HG02852 (cell line): ENCODE results near the gene B3GALT5.

Experiments used
- ATAC-seq: cut with Tn5 transposase; IDR thresholded peaks from one replicate; pipeline ENCODE4 v1.9.1; 2021; ENCODE audit warnings: mild to moderate bottlenecking, moderate library complexity; ENCODE audit not compliant: unreplicated experiment

The B3GALT5 gene

DNA sequence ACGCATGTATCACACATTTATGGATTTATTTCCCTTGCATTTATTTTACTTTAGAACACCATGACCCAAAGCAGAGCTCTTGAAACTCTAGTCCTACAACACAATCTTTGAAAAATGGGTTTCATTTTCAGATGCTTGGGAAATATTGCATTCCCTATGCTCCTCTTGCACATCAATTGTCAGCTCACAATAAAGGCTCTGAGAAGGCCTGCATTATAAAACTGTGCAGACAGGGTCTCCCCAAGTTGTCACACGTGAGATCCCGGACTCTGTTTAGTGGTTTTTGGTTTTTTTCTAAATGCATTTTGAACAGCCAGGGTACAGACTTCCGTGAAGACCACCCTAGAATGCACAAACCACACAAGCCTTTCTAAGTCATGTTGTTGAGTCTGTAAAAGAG, 9.9 kb upstream of the B3GALT5 start:
- no peak for ATAC-seq

DNA sequence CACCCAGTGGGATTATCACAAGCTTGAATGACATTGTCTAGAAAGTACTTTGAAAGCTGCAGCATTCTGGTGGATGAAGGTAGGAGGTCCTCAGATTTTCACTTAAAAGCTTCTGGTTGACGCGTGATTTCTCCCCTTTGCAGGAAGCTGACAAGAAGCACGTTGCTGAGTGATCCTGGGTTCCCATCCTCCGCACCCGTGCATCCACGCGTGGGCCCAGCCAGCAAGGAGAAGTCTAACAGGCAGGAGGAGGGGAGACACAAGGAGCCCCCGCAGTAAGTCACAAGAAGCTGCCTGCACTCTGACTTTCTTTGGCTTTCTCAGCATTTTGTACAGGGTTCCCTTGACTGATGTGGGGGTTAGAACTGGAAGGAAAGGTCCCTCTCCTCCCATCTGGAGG, 7.8 kb upstream of the B3GALT5 start:
- no peak for ATAC-seq

DNA sequence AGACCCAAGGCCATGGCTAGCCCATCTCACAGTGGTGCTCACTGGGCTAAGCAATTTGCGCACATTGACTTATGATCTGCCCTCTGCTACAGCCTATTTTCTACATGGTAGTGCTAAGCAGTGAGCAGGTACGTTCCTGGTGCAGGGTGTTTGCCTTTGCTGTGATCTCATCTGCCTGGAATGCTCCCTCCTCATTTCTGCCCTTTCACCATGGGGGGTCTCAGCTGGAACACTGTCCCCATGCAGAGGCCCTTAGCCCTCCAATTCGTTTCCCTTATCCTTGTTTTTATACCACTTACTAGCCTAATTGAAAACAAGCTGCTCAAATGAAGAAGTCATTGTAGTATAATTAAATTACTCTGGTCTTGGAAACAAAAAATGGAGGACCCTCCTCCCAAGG, 2.0 kb upstream of the B3GALT5 start:
- ATAC-seq, result no peak

DNA sequence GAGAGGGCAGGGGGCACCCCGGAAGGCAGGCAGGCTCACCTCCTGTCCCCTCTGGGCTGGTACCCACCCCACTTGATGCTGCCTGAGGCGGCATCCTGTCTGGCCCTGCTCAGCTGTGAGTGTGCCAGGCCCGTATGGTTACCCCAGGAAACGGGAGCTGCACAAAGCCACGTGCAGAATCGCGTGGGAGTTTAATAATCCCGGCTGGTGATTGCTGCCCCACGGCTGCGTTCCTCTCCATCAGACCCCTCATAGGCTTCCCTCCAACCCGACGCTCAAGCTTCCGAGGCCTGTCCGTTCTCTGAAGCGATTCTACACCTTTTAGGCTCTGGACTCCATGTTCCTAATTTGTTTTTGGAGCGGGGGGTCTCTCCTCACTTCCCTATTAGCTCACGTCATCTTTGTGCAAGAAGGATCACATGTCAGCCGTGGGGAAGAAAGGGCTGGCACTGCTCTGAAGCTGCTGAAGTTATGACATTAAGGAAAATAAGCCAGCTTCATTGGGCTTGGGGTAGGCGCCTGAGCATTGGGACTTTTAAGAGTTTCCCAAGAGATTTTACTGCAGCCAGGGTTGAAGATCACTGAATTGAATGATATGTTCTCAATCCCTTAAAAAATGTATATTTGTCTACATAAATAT, 1.1 kb upstream of the B3GALT5 start:
- no peak for ATAC-seq

DNA sequence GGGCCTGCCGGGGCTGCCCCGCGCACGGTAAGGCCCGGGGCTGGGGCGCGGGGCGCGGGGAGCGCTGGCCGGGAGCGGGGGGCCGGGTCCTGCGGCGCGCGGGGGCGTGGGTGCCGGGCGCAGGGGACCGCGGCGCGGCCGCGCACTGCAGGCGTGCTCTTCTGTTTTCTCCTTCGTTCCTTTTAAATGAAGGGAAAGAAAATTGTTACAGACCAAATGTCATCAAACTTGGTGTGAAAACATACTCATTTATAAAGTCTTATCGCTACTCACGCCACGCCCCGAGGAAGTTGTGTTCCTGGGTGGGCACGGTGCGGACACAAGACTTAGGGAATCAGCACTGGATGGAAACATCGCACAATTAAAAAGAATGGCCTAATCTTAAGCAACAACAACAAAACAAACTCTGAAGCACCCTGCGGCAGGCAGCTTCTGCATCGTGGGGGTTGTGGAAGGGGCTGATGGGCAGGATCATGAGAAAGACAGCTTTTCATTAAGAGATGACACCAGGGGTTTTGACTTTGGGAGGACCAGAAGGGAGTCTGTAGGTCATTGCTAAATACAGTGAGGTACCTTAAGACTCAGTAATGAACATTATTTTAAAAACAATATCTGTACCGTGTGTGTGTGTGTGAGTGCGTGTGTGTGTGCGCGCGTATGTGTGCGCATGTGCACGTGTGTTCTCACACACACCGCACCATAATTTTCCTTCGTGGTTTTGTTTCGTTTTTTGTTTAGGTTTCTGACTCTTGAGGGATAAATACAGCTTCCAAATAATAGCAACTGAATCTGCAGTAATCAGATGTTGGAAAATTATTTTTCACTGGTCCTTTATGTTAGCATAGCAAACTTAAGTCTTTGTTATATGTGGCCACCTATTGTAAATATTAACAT, 548 bp downstream of the B3GALT5 start:
- ATAC-seq, result no peak

DNA sequence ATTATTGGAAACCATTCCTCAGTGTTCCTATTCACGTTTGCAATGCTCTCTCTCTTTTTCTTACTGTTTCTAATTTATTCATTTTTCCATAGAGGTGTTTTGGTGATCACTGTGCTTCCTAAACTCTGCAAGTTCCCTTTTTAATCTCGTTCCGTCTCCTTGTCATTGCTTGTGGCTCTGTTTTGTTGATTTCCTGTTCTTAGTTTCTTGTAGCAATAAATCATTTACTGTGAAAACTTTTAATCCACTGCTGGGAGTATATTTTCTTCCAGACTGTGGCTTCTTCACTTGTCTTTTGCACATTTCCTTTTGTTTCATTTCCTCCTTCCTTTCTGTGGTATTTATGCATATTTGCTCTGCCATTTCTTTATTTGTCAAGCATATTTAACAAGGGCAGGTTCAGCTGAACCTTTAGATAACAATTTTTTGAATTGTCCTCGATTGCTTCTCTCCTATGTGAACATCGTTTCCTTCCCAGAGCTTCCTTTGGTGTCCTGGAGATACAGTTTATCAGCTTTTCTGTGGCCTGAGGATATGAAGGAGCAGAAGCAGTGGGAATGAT, 3.6 kb downstream of the B3GALT5 start:
- ATAC-seq, result no peak

DNA sequence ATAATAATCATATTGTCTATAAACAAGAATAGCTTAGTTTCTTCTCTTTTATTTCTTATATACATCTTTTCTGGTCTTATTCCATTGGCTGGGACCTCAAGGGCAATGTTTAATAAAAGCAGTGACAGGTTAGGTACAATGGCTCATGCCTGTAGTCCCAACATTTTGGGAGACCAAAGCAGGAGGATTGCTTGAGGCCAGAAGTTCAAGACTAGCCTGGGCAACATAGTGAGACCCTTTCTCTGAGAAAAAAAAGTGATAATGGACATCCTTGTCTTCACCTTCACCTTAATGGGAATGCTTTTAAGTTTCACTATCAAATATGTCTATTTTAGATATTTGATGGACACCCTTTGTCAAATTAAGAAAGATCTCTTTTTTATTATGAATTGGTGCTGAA, 8.1 kb downstream of the B3GALT5 start:
- ATAC-seq, result no peak

DNA sequence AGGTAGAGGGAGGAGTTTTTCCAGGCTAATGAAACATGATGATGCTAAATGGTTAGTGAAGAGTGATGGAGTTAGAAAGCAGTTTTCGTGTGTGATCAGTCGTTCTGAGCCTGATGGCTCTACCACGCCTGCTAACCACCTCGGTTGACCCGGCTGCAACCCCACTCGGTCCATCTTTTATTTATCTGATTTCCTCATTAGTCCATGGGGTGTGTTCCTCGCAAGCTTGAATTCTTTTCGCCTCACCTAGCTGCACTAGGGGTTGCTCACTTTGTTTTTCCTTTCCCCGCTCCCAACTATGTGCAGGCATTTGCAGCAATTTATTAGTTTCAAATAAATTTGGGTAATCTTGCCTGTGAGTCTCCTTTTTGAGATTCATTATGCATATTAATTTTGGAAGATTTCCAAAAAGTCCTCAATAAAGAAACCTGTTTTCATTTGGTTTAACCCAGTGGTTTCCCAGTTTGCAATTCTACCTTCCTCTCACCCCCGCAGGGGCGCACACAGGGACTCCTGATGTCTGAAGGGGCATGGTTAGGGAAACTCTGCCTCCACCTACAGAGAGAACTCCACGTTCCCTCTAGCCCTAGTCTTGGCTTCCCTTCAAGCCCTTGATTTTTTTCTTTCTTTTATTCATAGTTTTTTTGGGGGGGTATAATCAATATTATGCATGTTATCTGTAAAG, 12.6 kb downstream of the B3GALT5 start:
- ATAC-seq, result no peak

DNA sequence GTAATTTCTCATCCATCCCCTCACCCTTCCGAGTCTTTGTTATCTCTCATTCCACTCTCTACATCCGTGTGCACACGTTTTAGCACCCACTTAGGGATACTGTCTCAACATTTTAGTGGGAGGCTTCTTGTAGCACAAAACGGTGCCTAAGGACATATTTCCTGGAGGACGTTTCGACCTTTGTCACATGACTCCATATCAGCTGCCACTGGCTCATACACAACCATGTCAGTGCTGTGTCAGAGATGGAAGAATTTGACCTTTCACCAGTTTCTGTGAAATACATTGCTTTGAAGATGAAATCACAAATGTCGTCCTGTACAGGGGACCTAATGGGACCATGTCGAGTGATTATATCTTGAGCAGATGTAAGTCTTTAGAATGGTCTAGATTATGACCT, 15.6 kb downstream of the B3GALT5 start:
- no peak for ATAC-seq

DNA sequence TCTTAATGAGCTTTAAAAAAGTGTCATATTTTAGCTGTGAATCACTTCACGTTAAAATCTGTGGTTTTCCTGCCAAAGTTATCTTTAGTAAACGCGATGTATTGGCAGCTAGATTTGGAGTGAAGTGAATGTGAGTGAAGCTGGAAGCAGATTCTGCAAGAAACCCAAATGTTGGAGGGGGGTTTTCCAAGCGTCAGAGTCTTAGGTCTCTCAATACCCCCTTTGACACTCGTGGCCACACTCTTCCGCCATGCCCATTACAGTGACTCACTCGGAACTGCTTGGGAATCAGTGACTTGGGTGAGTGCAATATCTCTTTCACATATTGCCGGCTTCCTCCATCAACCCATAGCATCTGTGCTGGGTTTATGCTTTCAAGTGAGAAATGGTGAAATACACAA, 17.5 kb downstream of the B3GALT5 start:
- no peak for ATAC-seq

DNA sequence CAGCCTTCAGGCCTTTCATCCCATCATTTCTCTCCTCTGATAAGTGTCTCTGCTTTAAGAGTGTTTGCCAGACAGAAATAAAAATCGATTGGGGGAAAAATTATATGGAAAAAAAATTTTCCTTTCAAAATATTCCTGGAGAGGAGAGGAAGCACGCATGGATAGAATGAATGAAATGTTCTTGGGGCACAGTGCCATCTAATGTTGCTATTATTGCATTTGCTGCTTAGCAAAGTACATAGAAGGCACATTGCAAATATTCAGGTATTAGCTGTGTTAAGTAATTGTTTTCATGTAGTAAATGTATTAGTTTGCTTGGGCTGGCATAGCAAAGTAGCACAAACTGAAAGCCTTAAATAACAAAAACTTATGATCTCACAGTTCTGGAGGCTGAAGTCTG, 18.1 kb downstream of the B3GALT5 start:
- no peak for ATAC-seq

DNA sequence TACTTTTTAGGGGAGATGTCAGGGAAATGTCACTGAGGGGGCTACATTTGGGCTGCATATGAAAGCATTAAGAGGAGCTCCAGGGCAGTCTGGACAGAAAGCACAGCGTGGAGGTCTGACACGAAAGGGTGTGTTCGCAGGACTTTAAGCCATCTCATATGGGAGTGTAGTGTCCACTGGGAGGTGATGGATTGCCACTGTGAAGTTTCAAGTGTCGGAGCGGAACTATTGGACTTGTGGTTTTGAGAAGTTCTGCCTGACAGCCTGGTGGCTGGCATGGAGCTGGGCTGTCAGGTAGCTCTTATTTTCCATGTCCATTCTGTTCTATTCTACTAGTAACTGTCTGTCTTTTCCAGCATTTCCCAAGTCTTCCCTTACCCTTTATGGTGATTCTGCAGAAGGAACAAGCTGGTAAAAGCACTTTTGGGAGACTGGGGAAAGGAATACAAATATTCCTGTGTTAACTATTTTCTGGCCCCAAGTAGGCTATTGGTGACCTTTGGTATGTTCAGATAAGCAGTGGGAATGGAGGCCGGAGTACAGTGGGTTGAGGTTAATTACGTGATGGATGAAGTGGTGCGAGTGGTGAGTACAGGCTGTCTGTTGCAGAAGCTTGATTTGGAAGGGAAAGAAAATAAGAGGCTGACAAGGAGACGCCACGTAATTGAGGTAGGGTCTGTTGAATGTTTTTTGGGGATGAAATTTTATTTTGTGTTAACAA, 19.3 kb downstream of the B3GALT5 start:
- no peak for ATAC-seq

DNA sequence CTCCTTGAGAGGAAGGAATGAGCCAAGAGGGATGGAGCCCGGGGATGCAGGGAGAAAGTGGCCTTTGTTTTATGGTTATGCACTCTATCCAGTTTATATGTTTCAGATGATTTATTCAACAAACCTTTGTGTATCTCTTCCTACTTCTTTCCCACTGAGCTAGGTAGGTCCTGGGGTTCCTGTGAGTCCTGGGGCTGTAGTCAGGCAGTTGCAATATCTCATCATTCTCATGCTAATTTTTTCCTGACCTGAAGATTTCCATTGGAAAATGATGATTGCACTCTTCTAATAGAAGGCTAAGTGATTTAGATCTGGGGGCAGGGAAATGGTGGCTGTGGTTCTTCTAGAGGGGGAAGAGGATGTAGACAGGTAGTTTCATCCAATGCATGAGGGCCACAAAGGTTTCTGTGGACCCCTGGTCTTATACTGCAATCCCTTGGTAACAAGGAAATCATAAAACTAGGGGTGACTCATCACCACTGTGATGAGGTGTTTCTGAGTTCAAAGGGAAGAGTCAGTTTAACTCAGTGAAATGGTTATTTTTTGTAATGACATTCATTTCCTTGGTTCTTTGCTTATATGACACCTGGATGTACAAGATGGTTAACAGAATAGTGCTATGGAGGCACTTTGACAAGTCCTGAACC, 20.2 kb downstream of the B3GALT5 start:
- no peak for ATAC-seq

DNA sequence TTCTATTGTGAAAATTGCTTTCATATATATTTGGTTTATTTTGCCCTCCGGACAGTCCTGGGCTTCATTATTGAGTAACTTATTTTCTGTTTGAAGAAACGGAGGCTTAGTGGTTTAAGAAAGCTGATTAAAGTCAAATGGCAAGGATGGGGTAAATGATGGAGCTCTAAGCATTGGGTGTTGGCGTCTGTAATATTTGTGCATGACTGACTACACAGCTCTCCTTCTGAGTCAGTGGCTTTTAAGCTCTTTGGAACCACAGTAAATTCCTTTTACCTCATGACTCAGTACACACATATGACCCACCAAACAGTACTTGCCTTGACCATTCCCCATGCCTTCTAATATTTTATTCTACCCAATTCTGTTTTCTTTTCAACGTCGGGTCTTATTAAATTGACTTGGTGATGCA, 21.0 kb downstream of the B3GALT5 start:
- ATAC-seq, result no peak

DNA sequence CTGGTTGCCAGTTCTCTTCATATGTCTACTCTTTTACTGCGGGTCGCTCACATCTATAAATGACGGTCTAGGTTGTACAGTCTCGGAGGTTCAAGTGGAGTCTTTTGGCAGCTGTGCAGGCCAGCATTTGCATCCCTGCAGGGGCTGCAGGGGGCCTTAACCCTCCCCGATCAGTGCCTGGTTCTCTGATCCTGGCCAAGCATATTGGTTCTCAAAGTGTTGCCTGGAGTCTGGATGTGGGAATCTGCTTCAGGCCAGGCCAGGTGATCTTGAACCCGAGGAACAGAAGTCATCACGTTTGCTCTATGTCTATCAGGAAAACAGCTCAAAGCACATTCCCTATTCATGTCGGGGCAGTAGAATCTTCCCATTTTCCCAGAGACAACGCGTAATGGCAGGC, 21.8 kb downstream of the B3GALT5 start:
- ATAC-seq, result no peak

DNA sequence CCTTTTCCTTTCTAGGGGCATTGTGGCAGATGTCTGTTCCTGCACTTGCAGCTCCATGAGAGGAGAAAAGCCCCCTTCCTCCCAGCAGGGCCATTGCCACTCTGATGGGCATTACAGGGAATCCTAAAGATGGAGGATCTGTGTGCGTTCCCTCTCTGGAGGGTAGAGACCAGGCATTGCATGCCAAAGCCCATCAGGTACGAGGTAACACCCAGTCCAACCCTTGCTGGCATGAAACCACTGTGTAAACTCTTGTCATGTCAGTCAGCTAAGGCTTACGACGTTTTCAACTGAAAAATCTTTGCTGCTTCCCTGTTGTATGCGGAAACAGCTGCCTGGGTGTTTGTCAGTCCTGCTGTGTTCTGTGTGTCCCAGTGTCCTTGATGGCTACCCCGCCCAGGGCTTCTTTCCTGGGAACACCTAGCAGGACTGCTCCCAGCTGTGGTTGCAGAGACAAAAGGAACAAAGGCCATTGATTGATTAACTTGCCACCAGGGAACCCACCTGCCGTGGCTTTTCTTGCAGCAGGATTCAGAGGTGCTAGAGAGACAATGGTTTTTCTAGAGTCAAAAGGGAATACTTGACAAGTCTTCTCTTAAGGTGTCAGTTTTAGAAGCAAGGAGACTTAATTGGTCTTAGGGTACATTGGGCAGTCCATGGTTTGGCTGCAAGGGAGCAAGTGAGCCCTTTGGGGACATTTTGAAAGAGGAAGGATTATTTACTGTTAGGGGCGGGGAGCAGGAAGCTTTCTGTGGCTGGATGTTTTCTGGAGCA, 24.6 kb downstream of the B3GALT5 start:
- ATAC-seq, result no peak

DNA sequence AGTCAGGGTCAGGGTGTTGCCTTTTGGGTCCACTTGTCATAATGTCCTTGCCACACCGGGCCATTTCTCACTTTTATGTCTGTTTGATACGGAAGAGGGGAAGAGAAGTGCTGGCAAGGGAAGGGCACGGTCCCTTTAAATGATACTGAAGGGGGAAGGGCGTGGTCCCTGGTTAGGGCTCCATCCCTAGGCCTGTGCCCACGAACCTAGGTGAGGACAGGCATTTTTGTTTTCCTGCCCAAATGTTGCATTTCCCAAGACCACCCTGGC, 25.2 kb downstream of the B3GALT5 start:
- no peak for ATAC-seq

DNA sequence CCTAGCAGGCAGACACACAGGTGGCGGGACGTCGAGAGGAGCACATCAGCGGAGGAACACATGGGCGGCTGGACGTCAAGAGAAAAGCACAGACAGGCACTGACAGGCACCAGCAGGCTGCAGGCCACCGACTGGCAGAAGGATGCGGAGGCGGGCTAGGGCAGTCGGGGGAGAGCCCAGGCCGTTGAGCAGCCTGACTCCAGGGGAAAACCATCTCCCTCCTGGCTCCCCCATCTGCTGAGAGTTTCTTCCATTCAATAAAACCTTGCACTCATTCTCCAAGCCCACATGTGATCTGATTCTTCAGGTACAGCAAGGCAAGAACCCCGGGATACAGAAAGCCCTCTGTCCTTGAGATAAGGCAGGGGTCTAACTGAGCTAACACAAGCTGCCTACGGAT, 25.5 kb downstream of the B3GALT5 start:
- no peak for ATAC-seq

DNA sequence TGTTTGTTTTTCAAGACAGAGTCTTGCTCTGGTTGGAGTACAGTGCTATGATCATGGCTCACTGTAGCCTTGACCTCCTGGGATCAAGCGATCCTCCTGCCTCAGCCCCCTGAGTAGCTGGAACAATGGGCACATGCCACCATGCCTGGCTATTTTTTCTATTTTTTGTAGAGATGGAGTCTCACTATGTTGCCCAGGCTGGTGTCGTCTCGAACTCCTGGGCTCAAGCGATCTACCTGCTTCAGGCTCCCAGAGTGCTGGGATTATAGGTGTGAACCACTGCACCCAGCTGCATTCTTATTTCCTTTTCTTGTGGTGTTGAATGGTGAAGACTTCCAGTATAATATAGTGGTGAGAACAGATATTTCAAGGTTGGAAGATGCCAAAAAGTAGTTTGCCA, 28.0 kb downstream of the B3GALT5 start:
- no peak for ATAC-seq

DNA sequence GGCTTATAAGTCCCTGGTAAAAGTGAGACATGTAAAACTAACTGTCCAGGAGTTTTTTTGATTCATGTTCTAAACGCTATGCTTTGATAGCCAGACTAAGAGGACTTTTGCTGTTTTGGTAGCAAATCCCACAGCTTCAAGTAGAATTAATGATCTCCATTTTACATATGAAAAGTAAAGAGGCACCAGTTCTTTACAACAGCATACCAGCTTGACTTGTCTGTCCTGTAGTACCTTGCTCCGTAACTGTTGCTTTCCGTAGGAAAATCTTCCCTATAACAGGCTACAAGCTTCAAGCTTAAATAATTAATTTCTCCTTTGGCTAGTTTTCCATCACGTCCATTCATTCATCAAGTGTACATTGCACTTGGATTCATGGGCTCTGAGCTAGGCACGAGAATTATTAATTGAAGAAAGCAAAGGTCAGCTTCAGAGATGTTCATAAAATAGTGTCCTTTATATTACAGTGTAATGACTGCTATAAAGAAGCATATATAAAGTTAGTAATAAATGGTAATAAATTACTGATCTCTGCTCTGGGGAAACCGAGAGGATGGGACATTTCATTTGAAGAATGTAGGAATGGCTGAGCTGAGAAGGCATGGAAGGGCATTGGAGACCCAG, 29.2 kb downstream of the B3GALT5 start:
- ATAC-seq, result no peak
